ENCODE results near the gene RUSF1.
"Not testable (repeated sequence)": the region's sequence is repeated elsewhere in the genome, so short reads cannot be mapped to it uniquely, and the experiment has no call there.

RUSF1 gene

GRCh38 chr16:31507929-31508705 lies at the start of gene RUSF1:
RUSF1 (minus strand) TSS chr16:31508391; CDS start chr16:31508373, 18 bp downstream.
- peak; percentile 42 for DNase-seq (ENCODE audit: low read depth)

GRCh38 chr16:31542763-31543162 lies 34.6 kb upstream of the RUSF1 start:
- DNase-seq (ENCODE audit: low read depth), result no peak

GRCh38 chr16:31539762-31540161 lies 31.6 kb upstream of the RUSF1 start:
- DNase-seq (ENCODE audit: low read depth), result not testable (repeated sequence)

- not testable (repeated sequence) for DNase-seq (ENCODE audit: low read depth)
Observed at GRCh38 chr16:31538243-31538598, 30.0 kb upstream of the RUSF1 start.

- DNase-seq (ENCODE audit: low read depth), result no peak
Observed at GRCh38 chr16:31537362-31538242, 29.4 kb upstream of the RUSF1 start.

GRCh38 chr16:31536804-31537361 lies 28.7 kb upstream of the RUSF1 start:
- DNase-seq (ENCODE audit: low read depth), result no peak

GRCh38 chr16:31535737-31536136 lies 27.5 kb upstream of the RUSF1 start:
- no peak for DNase-seq (ENCODE audit: low read depth)

GRCh38 chr16:31532896-31533295 lies 24.7 kb upstream of the RUSF1 start:
- no peak for DNase-seq (ENCODE audit: low read depth)

GRCh38 chr16:31532120-31532519 lies 23.9 kb upstream of the RUSF1 start:
- no peak for DNase-seq (ENCODE audit: low read depth)

GRCh38 chr16:31531096-31531495 lies 22.9 kb upstream of the RUSF1 start:
- DNase-seq (ENCODE audit: low read depth), result no peak

GRCh38 chr16:31530405-31530804 lies 22.2 kb upstream of the RUSF1 start:
- no peak for DNase-seq (ENCODE audit: low read depth)

GRCh38 chr16:31529937-31530312 lies 21.7 kb upstream of the RUSF1 start:
- DNase-seq (ENCODE audit: low read depth), result no peak

GRCh38 chr16:31529108-31529936 lies 21.1 kb upstream of the RUSF1 start:
- no peak for DNase-seq (ENCODE audit: low read depth)

- DNase-seq (ENCODE audit: low read depth), result no peak
Observed at GRCh38 chr16:31528523-31529107, 20.4 kb upstream of the RUSF1 start.

- DNase-seq (ENCODE audit: low read depth), result no peak
Observed at GRCh38 chr16:31527734-31528274, 19.6 kb upstream of the RUSF1 start, which contains the start of gene AHSP. AHSP (plus strand) TSS chr16:31527900; CDS start chr16:31528140, 240 bp downstream.

GRCh38 chr16:31525113-31525512 lies 16.9 kb upstream of the RUSF1 start:
- DNase-seq (ENCODE audit: low read depth), result no peak

- DNase-seq (ENCODE audit: low read depth), result not testable (repeated sequence)
Observed at GRCh38 chr16:31523768-31524167, 15.6 kb upstream of the RUSF1 start.

- DNase-seq (ENCODE audit: low read depth), result no peak
Observed at GRCh38 chr16:31522071-31522470, 13.9 kb upstream of the RUSF1 start.

- DNase-seq (ENCODE audit: low read depth), result no peak
Observed at GRCh38 chr16:31521368-31521767, 13.2 kb upstream of the RUSF1 start.

- DNase-seq (ENCODE audit: low read depth), result no peak
Observed at GRCh38 chr16:31519759-31520431, 11.7 kb upstream of the RUSF1 start.

All from HS-5 (cell line).